ENCODE data around the gene RSPH6A. TPM values are rescaled to one million over a fixed set of nuclear protein-coding genes. Genes with fewer than 3 reads are reported as not detected.

The RSPH6A gene
- polyA plus RNA-seq, 2 donors, result 0.16 TPM; not detected in 1

DNA sequence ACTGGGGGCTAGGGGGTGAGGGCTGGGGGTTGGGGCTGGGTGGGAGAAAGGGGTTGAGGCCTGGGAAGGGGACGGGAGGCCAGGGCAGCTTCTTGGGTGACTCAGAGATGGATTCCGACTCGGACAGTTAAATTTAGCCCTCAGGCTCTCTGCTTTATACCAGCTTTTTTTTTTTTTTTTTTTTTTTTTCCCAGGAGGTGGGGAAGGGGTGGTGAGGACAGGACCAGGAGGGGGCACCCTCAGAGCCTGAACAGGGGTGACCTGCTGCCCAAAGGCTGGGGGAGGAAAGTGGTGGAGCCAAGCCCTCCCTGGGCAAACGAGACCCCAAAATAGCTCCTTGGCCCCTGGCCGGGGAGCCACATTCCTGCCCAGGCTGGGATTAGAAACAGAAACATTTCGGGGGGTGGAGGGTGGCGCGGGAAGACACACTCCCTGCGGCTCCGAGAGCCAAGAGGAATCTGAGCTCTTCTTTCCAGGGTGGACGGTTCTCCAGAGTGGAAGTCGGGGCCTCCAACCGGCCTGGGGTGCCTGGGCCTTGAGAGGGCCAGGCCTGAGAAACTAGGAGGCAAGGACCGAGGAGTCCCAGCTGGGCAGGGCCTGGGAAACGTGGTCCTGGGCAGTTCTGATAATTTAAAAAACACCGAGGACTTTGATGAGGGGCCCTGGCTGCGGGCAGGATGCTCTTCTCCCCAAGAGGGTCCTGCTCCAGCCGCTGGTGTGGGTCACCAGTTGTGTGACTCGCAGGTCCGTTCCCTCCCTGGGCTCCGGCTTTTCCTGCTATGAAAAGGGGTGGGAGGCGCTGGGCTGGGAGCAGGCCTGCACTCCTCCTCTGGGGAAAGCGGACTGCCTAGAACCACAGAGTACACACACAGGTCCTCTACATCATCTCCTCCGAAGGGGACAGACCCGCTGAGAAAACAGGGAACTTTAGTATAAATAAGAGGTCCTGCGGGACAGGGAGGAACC, 32.0 kb downstream of the RSPH6A start:
- H3K27ac ChIP-seq (ENCODE audit: low read depth in 2 of 2, low read length in 1 of 2), result peak overlapping the region; percentile 87 to 90
- peaks cover 21 to 28% of the 10 kb centered on the region in 2 donors for H3K4me1 ChIP-seq (ENCODE audit: control insufficient read depth in 2 of 2, insufficient read depth in 2 of 2, low read length in 1 of 2)
- H3K9me3 ChIP-seq (ENCODE audit: control insufficient read depth in 2 of 2, insufficient read depth in 1 of 2, low read depth in 1 of 2, low read length in 1 of 2), result no peaks in the 10 kb centered on the region
- H3K36me3 ChIP-seq (ENCODE audit: control insufficient read depth in 2 of 2, insufficient read depth in 2 of 2, low read length in 1 of 2), result peaks cover 3 to 22% of the 10 kb centered on the region in 2 donors
- no peaks in the 10 kb centered on the region for H3K27me3 ChIP-seq (ENCODE audit: control insufficient read depth in 1 of 2, insufficient read depth in 2 of 2, low read length in 2 of 2)
- WGBS, 2 donors, result 40 to 64% methylated on average over 24 to 26 of the region's 26 CpGs
- no peak overlapping the region for H3K4me3 ChIP-seq (ENCODE audit: low read depth in 1 of 2, low read length in 2 of 2)

- peak within 1 kb of the TSS; percentile 39 to 51 for H3K4me3 ChIP-seq (ENCODE audit: low read depth in 1 of 2, low read length in 2 of 2)
- peak within 1 kb of the TSS; percentile 87 to 90 for H3K27ac ChIP-seq (ENCODE audit: low read depth in 2 of 2, low read length in 1 of 2)
- H3K9me3 ChIP-seq (ENCODE audit: control insufficient read depth in 2 of 2, insufficient read depth in 1 of 2, low read depth in 1 of 2, low read length in 1 of 2), result no peaks in the 10 kb centered on the region
- no peaks in the 10 kb centered on the region for H3K27me3 ChIP-seq (ENCODE audit: control insufficient read depth in 1 of 2, insufficient read depth in 2 of 2, low read length in 2 of 2)
- 16 to 17% methylated on average over 17 to 18 of the region's 18 CpGs for WGBS, 2 donors
- H3K4me1 ChIP-seq (ENCODE audit: control insufficient read depth in 2 of 2, insufficient read depth in 2 of 2, low read length in 1 of 2), result peaks cover 21 to 28% of the 10 kb centered on the region in 2 donors
- peaks cover 3 to 26% of the 10 kb centered on the region in 2 donors for H3K36me3 ChIP-seq (ENCODE audit: control insufficient read depth in 2 of 2, insufficient read depth in 2 of 2, low read length in 1 of 2)
Measured at GRCh38 chr19:45782162-45782691, 32.9 kb downstream of the RSPH6A start, which contains the start of gene DMPK. DMPK (minus strand) TSS chr19:45782490; CDS start chr19:45782352, 138 bp downstream.

DNA sequence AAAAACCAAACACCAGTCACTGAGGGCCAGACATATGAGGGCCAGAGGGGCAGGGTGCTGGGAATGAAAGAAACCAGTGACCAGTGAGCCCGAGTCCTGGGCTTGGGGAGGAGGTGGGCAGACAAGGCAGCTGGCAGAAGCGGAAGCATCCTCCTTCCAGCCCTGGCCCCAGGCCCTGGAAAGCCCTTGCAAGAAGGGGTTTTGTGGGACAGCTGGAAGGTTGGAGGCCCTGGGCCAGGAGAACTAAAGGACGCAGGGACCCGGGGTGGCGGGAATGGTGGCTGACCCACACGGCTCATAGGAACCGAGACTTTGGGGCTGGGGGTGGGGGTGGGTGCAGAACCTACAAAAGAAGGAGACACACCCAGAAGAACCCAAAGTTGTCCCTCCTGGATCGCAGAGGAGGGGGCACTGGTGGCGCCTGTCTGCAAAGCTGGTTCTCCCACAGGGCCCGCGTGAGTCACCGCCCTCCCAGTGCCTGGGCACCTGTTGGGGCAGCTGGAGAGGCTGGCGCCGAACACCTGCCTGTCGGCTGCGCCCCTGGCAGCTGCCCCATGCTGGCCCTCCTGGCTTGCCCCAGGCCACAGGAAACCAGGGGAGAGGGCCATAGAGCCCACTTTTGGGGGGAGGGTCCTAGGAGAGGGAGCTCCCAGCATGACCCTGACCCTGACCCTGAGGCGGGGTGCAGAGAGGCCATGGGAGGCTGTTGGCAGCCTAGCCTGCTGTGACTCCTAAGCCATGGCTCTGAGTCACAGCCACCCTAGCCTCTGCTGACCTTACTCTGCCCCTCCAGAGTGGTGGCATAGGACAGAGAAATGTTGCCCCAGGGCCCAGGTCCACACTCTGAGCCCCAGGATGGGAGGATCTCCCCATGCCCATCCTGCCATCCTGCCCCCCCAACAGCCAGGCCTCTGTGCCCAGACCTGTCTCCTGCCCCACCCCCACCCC, 33.6 kb downstream of the RSPH6A start:
- no peaks in the 10 kb centered on the region for H3K9me3 ChIP-seq (ENCODE audit: control insufficient read depth in 2 of 2, insufficient read depth in 1 of 2, low read depth in 1 of 2, low read length in 1 of 2)
- H3K27ac ChIP-seq (ENCODE audit: low read depth in 2 of 2, low read length in 1 of 2), result peak overlapping the region; percentile 87 to 90
- H3K27me3 ChIP-seq (ENCODE audit: control insufficient read depth in 1 of 2, insufficient read depth in 2 of 2, low read length in 2 of 2), result no peaks in the 10 kb centered on the region
- H3K4me3 ChIP-seq (ENCODE audit: low read depth in 1 of 2, low read length in 2 of 2), result peak overlapping the region; percentile 39 to 51
- H3K36me3 ChIP-seq (ENCODE audit: control insufficient read depth in 2 of 2, insufficient read depth in 2 of 2, low read length in 1 of 2), result peaks cover 0 to 26% of the 10 kb centered on the region in 2 donors
- 28 to 36% methylated on average over 17 of the region's 17 CpGs for WGBS, 2 donors
- peaks cover 21 to 26% of the 10 kb centered on the region in 2 donors for H3K4me1 ChIP-seq (ENCODE audit: control insufficient read depth in 2 of 2, insufficient read depth in 2 of 2, low read length in 1 of 2)

- WGBS, 2 donors, result 39 to 43% methylated on average over 13 of the region's 13 CpGs
- H3K9me3 ChIP-seq (ENCODE audit: control insufficient read depth in 2 of 2, insufficient read depth in 1 of 2, low read depth in 1 of 2, low read length in 1 of 2), result no peaks in the 10 kb centered on the region
- H3K27ac ChIP-seq (ENCODE audit: low read depth in 2 of 2, low read length in 1 of 2), result peak overlapping the region; percentile 87 to 90
- H3K36me3 ChIP-seq (ENCODE audit: control insufficient read depth in 2 of 2, insufficient read depth in 2 of 2, low read length in 1 of 2), result peaks cover 0 to 20% of the 10 kb centered on the region in 2 donors
- H3K4me3 ChIP-seq (ENCODE audit: low read depth in 1 of 2, low read length in 2 of 2), result peak overlapping the region; percentile 39 to 51
- H3K4me1 ChIP-seq (ENCODE audit: control insufficient read depth in 2 of 2, insufficient read depth in 2 of 2, low read length in 1 of 2), result peaks cover 21 to 24% of the 10 kb centered on the region in 2 donors
- no peaks in the 10 kb centered on the region for H3K27me3 ChIP-seq (ENCODE audit: control insufficient read depth in 1 of 2, insufficient read depth in 2 of 2, low read length in 2 of 2)
Measured at GRCh38 chr19:45780448-45781213, 34.5 kb downstream of the RSPH6A start.

DNA sequence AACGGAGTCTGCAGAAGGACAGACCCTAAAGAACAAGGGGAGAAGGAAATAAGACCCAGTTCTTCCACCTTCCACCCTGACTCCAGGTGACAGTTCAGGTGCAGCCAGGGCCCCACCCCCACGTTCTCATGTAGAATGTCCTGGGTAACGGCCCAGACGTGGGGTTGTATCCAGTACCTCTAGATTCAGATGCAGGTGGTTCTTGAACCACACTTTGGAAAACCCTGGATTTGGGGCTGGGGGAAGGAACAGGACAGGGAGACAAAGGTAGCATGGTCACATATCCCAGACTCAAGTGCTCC, 35.0 kb downstream of the RSPH6A start:
- Histone ChIP-seq H3K4me3 (ENCODE audit: low read depth in 1 of 2, low read length in 2 of 2) (no peak overlapping the region), H3K27ac (ENCODE audit: low read depth in 2 of 2, low read length in 1 of 2) (peak overlapping the region; percentile 36 to 87)

GRCh38 chr19:45779231-45780145, 35.6 kb downstream of the RSPH6A start:
- peaks cover 0 to 17% of the 10 kb centered on the region in 2 donors for H3K36me3 ChIP-seq (ENCODE audit: control insufficient read depth in 2 of 2, insufficient read depth in 2 of 2, low read length in 1 of 2)
- H3K4me1 ChIP-seq (ENCODE audit: control insufficient read depth in 2 of 2, insufficient read depth in 2 of 2, low read length in 1 of 2), result peaks cover 21 to 24% of the 10 kb centered on the region in 2 donors
- H3K9me3 ChIP-seq (ENCODE audit: control insufficient read depth in 2 of 2, insufficient read depth in 1 of 2, low read depth in 1 of 2, low read length in 1 of 2), result no peaks in the 10 kb centered on the region
- peak overlapping the region; percentile 24 to 39 for H3K4me3 ChIP-seq (ENCODE audit: low read depth in 1 of 2, low read length in 2 of 2)
- WGBS, 2 donors, result 6 to 8% methylated on average over 48 of the region's 48 CpGs
- H3K27me3 ChIP-seq (ENCODE audit: control insufficient read depth in 1 of 2, insufficient read depth in 2 of 2, low read length in 2 of 2), result no peaks in the 10 kb centered on the region
- H3K27ac ChIP-seq (ENCODE audit: low read depth in 2 of 2, low read length in 1 of 2), result peak overlapping the region; percentile 36 to 87

More for the DNA sequence above, 35.0 kb downstream of the RSPH6A start:
- H3K27me3 ChIP-seq (ENCODE audit: control insufficient read depth in 1 of 2, insufficient read depth in 2 of 2, low read length in 2 of 2), result no peaks in the 10 kb centered on the region
- 28 to 42% methylated on average over 4 of the region's 4 CpGs for WGBS, 2 donors
- peaks cover 0 to 15% of the 10 kb centered on the region in 2 donors for H3K36me3 ChIP-seq (ENCODE audit: control insufficient read depth in 2 of 2, insufficient read depth in 2 of 2, low read length in 1 of 2)
- H3K4me1 ChIP-seq (ENCODE audit: control insufficient read depth in 2 of 2, insufficient read depth in 2 of 2, low read length in 1 of 2), result peaks cover 21 to 24% of the 10 kb centered on the region in 2 donors
- no peaks in the 10 kb centered on the region for H3K9me3 ChIP-seq (ENCODE audit: control insufficient read depth in 2 of 2, insufficient read depth in 1 of 2, low read depth in 1 of 2, low read length in 1 of 2)

DNA sequence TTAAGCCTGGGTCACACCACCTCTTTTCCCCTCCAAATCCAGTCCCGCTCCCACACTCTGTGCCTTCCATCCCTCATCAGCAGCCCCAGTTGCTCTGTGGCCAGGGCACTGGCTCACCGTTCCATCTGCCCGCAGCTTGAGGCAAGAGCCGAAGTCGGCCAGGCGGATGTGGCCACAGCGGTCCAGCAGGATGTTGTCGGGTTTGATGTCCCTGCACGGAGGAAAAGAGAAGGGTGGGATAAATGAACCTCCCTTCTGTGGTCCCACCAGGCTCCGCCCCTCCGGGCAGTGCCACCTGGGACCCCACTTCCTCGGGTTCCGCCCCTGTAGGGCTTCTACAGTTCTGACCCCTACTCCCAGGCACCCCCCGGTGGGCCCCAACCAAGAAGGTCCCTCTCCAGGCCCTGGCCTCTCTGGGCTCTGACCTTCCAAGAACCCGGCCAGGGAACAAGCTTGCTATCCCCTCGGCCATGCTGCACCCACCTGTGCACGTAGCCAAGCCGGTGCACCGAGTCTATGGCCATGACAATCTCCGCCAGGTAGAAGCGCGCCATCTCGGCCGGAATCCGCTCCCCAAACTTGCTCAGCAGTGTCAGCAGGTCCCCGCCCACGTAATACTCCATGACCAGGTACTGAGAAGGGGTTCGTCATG, 37.0 kb downstream of the RSPH6A start:
- H3K4me3 ChIP-seq (ENCODE audit: low read depth in 1 of 2, low read length in 2 of 2), result no peak overlapping the region
- peaks cover 0 to 17% of the 10 kb centered on the region in 2 donors for H3K36me3 ChIP-seq (ENCODE audit: control insufficient read depth in 2 of 2, insufficient read depth in 2 of 2, low read length in 1 of 2)
- H3K4me1 ChIP-seq (ENCODE audit: control insufficient read depth in 2 of 2, insufficient read depth in 2 of 2, low read length in 1 of 2), result peaks cover 16 to 24% of the 10 kb centered on the region in 2 donors
- no peak overlapping the region for H3K27ac ChIP-seq (ENCODE audit: low read depth in 2 of 2, low read length in 1 of 2)
- H3K9me3 ChIP-seq (ENCODE audit: control insufficient read depth in 2 of 2, insufficient read depth in 1 of 2, low read depth in 1 of 2, low read length in 1 of 2), result no peaks in the 10 kb centered on the region
- no peaks in the 10 kb centered on the region for H3K27me3 ChIP-seq (ENCODE audit: control insufficient read depth in 1 of 2, insufficient read depth in 2 of 2, low read length in 2 of 2)
- 91 to 94% methylated on average over 28 of the region's 28 CpGs for WGBS, 2 donors

Measured in esophagus (tissue), 2 donors.